OCI-LY1 (cell line): ENCODE results near the gene ERCC1.

ENCODE experiments used
- EZH2 ChIP-seq: fragments of 200-600 bp; sonication (generic), shearing (Covaris generic); IDR thresholded peaks from 2 replicates; pipeline ENCODE4 v1.8.0; 2017; ENCODE audit warnings: borderline replicate concordance, mixed run types, mild to moderate bottlenecking, antibody characterized with exemption, low read length, moderate library complexity, mixed read lengths
- TF ChIP-seq, protein P1 (sequence below): fragments of 200-600 bp; sonication (generic), shearing (Covaris generic); IDR thresholded peaks from 2 replicates; pipeline ENCODE4 v1.5.1; 2017; ENCODE audit warnings: mild to moderate bottlenecking, antibody characterized with exemption, low read length, moderate library complexity, mixed read lengths

GRCh38 chr19:45471111-45471930 is 47.6 kb upstream of the ERCC1 start:
- no peak for TF ChIP-seq EZH2
- TF ChIP-seq, protein P1, sequence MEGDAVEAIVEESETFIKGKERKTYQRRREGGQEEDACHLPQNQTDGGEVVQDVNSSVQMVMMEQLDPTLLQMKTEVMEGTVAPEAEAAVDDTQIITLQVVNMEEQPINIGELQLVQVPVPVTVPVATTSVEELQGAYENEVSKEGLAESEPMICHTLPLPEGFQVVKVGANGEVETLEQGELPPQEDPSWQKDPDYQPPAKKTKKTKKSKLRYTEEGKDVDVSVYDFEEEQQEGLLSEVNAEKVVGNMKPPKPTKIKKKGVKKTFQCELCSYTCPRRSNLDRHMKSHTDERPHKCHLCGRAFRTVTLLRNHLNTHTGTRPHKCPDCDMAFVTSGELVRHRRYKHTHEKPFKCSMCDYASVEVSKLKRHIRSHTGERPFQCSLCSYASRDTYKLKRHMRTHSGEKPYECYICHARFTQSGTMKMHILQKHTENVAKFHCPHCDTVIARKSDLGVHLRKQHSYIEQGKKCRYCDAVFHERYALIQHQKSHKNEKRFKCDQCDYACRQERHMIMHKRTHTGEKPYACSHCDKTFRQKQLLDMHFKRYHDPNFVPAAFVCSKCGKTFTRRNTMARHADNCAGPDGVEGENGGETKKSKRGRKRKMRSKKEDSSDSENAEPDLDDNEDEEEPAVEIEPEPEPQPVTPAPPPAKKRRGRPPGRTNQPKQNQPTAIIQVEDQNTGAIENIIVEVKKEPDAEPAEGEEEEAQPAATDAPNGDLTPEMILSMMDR = no peak
